ENCODE data around the gene ZSCAN10. TPM values are rescaled to one million over a fixed set of nuclear protein-coding genes. Genes with fewer than 3 reads are reported as not detected.

ZSCAN10 gene
- total and polyA plus RNA-seq, 2 of the 13 experiments (the other 11 are each of a cell fraction or from before 2014, with no cell fraction given) = not detected

DNA sequence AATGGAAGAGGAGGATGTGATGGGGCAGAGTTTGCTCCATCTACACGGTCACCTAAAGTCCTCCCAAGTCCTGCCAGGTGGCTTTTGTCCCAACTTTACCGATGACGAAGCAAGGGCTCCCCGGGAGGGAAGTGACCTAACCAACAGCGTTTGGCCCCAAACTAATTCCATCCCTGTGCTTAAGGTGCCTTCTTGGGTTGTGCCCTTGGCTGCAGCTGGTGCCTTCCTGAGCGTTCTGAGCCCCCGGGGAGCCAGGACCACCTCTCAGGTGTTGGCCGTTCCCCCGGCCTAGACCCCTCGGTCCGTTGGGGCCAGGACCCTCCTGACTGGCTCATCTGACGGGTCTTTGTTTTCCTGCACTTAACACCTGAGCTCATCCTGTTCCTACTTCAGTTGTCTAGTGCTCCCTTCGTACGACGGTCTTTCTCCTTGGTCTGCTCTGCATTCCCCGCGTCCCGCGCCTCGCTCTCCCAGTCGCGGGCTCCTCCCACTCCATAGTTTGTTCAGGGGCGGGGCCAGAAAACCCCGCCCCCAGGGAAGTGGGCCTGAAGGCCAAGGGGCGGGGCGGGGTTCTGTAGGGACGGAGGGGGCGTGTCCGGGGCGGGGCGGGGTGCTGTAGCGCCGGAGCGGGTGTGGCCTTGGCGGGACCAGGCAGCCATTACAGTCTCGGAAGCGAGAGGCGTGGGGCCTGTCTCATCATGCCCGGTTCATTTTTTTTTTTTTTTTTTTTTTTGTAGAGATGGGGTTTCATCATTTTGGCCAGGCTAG is 822 bp upstream of the ZSCAN10 start (continued):
- TF ChIP-seq, protein P1, sequence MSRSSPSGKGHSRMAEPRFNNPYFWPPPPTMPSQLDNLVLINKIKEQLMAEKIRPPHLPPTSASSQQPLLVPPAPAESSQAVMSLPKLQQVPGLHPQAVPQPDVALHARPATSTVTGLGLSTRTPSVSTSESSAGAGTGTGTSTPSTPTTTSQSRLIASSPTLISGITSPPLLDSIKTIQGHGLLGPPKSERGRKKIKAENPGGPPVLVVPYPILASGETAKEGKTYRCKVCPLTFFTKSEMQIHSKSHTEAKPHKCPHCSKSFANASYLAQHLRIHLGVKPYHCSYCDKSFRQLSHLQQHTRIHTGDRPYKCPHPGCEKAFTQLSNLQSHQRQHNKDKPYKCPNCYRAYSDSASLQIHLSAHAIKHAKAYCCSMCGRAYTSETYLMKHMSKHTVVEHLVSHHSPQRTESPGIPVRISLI (CRISPR knock-in tag; IDR thresholded peaks at IDR 0.05; ENCODE audit: borderline replicate concordance) = peak; percentile 80
- TF ChIP-seq ZNF562 (CRISPR knock-in tag; IDR thresholded peaks at IDR 0.05; ENCODE audit: borderline replicate concordance) (no peak), EED (CRISPR knock-in tag; IDR thresholded peaks at IDR 0.05) (0 out of 2 replicates have a peak, but pooled peaks have one; percentile 27), GABPA (IDR thresholded peaks at IDR 0.05; ENCODE audit: low read depth, low read length) (no peak), GABPA (CRISPR knock-in tag; IDR thresholded peaks at IDR 0.05; ENCODE audit: low read depth) (no peak; the same call in 1 of the 2 replicates), IRF2 (CRISPR knock-in tag; IDR thresholded peaks at IDR 0.05) (no peak), POLR2A (IDR thresholded peaks at IDR 0.05; ENCODE audit: insufficient read depth in 1 of 2, low read depth in 2 of 2, low read length in 2 of 2) (peak in 1 of 2 experiments; percentile 58; a peak in 1 of 4 replicates), KMT2A (CRISPR knock-in tag; IDR thresholded peaks at IDR 0.05) (no peak), SP5 (CRISPR knock-in tag; IDR thresholded peaks at IDR 0.05; ENCODE audit: borderline replicate concordance, low read depth) (peak; percentile 67; the same call in 1 of the 2 replicates), LCORL (IDR thresholded peaks at IDR 0.05) (no peak), LCORL (CRISPR knock-in tag; IDR thresholded peaks at IDR 0.05) (0 out of 2 replicates have a peak, but pooled peaks have one; percentile 43), ZNF335 (CRISPR knock-in tag; IDR thresholded peaks at IDR 0.05) (no peak), FLYWCH1 (CRISPR knock-in tag; IDR thresholded peaks at IDR 0.05) (no peak), RFX3 (CRISPR knock-in tag; IDR thresholded peaks at IDR 0.05) (no peak)
- TF ChIP-seq, protein P2, sequence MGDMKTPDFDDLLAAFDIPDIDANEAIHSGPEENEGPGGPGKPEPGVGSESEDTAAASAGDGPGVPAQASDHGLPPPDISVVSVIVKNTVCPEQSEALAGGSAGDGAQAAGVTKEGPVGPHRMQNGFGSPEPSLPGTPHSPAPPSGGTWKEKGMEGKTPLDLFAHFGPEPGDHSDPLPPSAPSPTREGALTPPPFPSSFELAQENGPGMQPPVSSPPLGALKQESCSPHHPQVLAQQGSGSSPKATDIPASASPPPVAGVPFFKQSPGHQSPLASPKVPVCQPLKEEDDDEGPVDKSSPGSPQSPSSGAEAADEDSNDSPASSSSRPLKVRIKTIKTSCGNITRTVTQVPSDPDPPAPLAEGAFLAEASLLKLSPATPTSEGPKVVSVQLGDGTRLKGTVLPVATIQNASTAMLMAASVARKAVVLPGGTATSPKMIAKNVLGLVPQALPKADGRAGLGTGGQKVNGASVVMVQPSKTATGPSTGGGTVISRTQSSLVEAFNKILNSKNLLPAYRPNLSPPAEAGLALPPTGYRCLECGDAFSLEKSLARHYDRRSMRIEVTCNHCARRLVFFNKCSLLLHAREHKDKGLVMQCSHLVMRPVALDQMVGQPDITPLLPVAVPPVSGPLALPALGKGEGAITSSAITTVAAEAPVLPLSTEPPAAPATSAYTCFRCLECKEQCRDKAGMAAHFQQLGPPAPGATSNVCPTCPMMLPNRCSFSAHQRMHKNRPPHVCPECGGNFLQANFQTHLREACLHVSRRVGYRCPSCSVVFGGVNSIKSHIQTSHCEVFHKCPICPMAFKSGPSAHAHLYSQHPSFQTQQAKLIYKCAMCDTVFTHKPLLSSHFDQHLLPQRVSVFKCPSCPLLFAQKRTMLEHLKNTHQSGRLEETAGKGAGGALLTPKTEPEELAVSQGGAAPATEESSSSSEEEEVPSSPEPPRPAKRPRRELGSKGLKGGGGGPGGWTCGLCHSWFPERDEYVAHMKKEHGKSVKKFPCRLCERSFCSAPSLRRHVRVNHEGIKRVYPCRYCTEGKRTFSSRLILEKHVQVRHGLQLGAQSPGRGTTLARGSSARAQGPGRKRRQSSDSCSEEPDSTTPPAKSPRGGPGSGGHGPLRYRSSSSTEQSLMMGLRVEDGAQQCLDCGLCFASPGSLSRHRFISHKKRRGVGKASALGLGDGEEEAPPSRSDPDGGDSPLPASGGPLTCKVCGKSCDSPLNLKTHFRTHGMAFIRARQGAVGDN (CRISPR knock-in tag; IDR thresholded peaks at IDR 0.05) = peak; percentile 75
- TF ChIP-seq, protein P3, sequence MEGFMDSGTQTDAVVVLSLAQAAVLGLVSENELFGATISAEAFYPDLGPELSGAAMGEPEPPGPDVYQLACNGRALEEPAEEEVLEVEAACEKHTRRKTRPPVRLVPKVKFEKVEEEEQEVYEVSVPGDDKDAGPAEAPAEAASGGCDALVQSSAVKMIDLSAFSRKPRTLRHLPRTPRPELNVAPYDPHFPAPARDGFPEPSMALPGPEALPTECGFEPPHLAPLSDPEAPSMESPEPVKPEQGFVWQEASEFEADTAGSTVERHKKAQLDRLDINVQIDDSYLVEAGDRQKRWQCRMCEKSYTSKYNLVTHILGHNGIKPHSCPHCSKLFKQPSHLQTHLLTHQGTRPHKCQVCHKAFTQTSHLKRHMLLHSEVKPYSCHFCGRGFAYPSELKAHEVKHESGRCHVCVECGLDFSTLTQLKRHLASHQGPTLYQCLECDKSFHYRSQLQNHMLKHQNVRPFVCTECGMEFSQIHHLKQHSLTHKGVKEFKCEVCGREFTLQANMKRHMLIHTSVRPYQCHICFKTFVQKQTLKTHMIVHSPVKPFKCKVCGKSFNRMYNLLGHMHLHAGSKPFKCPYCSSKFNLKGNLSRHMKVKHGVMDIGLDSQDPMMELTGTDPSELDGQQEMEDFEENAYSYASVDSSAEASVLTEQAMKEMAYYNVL (CRISPR knock-in tag; IDR thresholded peaks at IDR 0.05; ENCODE audit: borderline replicate concordance) = 0 out of 2 replicates have a peak, but pooled peaks have one; percentile 21
- TF ChIP-seq, protein P4, sequence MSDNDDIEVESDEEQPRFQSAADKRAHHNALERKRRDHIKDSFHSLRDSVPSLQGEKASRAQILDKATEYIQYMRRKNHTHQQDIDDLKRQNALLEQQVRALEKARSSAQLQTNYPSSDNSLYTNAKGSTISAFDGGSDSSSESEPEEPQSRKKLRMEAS (IDR thresholded peaks at IDR 0.05) = peak; percentile 48; the same call in 1 of the 2 replicates
- TF ChIP-seq, protein P5, sequence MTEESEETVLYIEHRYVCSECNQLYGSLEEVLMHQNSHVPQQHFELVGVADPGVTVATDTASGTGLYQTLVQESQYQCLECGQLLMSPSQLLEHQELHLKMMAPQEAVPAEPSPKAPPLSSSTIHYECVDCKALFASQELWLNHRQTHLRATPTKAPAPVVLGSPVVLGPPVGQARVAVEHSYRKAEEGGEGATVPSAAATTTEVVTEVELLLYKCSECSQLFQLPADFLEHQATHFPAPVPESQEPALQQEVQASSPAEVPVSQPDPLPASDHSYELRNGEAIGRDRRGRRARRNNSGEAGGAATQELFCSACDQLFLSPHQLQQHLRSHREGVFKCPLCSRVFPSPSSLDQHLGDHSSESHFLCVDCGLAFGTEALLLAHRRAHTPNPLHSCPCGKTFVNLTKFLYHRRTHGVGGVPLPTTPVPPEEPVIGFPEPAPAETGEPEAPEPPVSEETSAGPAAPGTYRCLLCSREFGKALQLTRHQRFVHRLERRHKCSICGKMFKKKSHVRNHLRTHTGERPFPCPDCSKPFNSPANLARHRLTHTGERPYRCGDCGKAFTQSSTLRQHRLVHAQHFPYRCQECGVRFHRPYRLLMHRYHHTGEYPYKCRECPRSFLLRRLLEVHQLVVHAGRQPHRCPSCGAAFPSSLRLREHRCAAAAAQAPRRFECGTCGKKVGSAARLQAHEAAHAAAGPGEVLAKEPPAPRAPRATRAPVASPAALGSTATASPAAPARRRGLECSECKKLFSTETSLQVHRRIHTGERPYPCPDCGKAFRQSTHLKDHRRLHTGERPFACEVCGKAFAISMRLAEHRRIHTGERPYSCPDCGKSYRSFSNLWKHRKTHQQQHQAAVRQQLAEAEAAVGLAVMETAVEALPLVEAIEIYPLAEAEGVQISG (CRISPR knock-in tag; IDR thresholded peaks at IDR 0.05) = no peak
- TF ChIP-seq, protein P6, sequence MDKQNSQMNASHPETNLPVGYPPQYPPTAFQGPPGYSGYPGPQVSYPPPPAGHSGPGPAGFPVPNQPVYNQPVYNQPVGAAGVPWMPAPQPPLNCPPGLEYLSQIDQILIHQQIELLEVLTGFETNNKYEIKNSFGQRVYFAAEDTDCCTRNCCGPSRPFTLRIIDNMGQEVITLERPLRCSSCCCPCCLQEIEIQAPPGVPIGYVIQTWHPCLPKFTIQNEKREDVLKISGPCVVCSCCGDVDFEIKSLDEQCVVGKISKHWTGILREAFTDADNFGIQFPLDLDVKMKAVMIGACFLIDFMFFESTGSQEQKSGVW (CRISPR knock-in tag; IDR thresholded peaks at IDR 0.05; ENCODE audit: borderline replicate concordance) = no peak
